ENCODE data around the gene ASB6. TPM values are rescaled to one million over a fixed set of nuclear protein-coding genes. Genes with fewer than 3 reads are reported as not detected.

ASB6 gene
- total and polyA plus RNA-seq, 2 of the 13 experiments (the other 11 are each of a cell fraction or from before 2014, with no cell fraction given): 8.2 to 8.4 TPM

DNA sequence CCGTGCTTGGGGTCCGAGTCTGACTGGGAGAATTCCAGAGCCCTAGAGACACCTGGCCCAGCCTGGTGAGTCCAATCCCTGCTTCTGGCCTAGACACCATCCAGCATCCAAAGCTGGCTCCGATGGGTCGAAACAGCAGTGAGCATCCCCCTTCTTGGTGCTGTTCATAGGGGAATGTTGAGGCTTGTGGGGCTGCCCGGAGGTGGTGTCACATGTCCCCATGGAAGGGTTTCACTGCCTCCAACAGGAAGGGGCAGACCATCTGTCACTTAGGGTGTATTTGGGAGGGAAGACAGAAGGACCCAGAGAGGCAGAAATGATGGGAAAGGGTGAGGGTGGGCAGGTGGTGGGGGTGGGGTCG lies 34.9 kb downstream of the ASB6 start (continued):
- TF ChIP-seq, protein P1, sequence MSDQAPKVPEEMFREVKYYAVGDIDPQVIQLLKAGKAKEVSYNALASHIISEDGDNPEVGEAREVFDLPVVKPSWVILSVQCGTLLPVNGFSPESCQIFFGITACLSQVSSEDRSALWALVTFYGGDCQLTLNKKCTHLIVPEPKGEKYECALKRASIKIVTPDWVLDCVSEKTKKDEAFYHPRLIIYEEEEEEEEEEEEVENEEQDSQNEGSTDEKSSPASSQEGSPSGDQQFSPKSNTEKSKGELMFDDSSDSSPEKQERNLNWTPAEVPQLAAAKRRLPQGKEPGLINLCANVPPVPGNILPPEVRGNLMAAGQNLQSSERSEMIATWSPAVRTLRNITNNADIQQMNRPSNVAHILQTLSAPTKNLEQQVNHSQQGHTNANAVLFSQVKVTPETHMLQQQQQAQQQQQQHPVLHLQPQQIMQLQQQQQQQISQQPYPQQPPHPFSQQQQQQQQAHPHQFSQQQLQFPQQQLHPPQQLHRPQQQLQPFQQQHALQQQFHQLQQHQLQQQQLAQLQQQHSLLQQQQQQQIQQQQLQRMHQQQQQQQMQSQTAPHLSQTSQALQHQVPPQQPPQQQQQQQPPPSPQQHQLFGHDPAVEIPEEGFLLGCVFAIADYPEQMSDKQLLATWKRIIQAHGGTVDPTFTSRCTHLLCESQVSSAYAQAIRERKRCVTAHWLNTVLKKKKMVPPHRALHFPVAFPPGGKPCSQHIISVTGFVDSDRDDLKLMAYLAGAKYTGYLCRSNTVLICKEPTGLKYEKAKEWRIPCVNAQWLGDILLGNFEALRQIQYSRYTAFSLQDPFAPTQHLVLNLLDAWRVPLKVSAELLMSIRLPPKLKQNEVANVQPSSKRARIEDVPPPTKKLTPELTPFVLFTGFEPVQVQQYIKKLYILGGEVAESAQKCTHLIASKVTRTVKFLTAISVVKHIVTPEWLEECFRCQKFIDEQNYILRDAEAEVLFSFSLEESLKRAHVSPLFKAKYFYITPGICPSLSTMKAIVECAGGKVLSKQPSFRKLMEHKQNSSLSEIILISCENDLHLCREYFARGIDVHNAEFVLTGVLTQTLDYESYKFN (CRISPR knock-in tag; conservative IDR thresholded peaks at IDR 0.05): no peak
- TF ChIP-seq NR2F2 (IDR thresholded peaks at IDR 0.05; ENCODE audit: borderline replicate concordance, low read depth) (no peak), FOXA1 (IDR thresholded peaks at IDR 0.05) (no peak), FOXA1 (CRISPR knock-in tag; IDR thresholded peaks at IDR 0.05) (no peak), POLR2AphosphoS2 (IDR thresholded peaks at IDR 0.05; ENCODE audit: low read depth, low read length) (no peak), KAT7 (CRISPR knock-in tag; IDR thresholded peaks at IDR 0.05; ENCODE audit: borderline replicate concordance) (0 out of 2 replicates have a peak, but pooled peaks have one; percentile 5), RXRB (CRISPR knock-in tag; IDR thresholded peaks at IDR 0.05; ENCODE audit: borderline replicate concordance) (no peak), SRSF9 (IDR thresholded peaks at IDR 0.05; ENCODE audit: borderline replicate concordance, insufficient read depth, low read depth, low read length, poor library complexity, severe bottlenecking) (no peak), ZBTB1 (CRISPR knock-in tag; IDR thresholded peaks at IDR 0.05; ENCODE audit: borderline replicate concordance) (no peak), ZNF558 (CRISPR knock-in tag; IDR thresholded peaks at IDR 0.05; ENCODE audit: borderline replicate concordance) (no peak), SOX6 (IDR thresholded peaks at IDR 0.05) (no peak), SOX6 (CRISPR knock-in tag; IDR thresholded peaks at IDR 0.05) (no peak), ZNF225 (CRISPR knock-in tag; IDR thresholded peaks at IDR 0.05) (no peak), ZSCAN22 (CRISPR knock-in tag; IDR thresholded peaks at IDR 0.05) (no peak), ZNF317 (CRISPR knock-in tag; IDR thresholded peaks at IDR 0.05) (no peak), MIXL1 (CRISPR knock-in tag; IDR thresholded peaks at IDR 0.05) (no peak)
- TF ChIP-seq, protein P2, sequence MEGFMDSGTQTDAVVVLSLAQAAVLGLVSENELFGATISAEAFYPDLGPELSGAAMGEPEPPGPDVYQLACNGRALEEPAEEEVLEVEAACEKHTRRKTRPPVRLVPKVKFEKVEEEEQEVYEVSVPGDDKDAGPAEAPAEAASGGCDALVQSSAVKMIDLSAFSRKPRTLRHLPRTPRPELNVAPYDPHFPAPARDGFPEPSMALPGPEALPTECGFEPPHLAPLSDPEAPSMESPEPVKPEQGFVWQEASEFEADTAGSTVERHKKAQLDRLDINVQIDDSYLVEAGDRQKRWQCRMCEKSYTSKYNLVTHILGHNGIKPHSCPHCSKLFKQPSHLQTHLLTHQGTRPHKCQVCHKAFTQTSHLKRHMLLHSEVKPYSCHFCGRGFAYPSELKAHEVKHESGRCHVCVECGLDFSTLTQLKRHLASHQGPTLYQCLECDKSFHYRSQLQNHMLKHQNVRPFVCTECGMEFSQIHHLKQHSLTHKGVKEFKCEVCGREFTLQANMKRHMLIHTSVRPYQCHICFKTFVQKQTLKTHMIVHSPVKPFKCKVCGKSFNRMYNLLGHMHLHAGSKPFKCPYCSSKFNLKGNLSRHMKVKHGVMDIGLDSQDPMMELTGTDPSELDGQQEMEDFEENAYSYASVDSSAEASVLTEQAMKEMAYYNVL (CRISPR knock-in tag; IDR thresholded peaks at IDR 0.05; ENCODE audit: borderline replicate concordance): no peak
- TF ChIP-seq, protein P3, sequence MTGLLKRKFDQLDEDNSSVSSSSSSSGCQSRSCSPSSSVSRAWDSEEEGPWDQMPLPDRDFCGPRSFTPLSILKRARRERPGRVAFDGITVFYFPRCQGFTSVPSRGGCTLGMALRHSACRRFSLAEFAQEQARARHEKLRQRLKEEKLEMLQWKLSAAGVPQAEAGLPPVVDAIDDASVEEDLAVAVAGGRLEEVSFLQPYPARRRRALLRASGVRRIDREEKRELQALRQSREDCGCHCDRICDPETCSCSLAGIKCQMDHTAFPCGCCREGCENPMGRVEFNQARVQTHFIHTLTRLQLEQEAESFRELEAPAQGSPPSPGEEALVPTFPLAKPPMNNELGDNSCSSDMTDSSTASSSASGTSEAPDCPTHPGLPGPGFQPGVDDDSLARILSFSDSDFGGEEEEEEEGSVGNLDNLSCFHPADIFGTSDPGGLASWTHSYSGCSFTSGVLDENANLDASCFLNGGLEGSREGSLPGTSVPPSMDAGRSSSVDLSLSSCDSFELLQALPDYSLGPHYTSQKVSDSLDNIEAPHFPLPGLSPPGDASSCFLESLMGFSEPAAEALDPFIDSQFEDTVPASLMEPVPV (CRISPR knock-in tag; IDR thresholded peaks at IDR 0.05): 0 out of 2 replicates have a peak, but pooled peaks have one; percentile 46
- TF ChIP-seq, protein P4, sequence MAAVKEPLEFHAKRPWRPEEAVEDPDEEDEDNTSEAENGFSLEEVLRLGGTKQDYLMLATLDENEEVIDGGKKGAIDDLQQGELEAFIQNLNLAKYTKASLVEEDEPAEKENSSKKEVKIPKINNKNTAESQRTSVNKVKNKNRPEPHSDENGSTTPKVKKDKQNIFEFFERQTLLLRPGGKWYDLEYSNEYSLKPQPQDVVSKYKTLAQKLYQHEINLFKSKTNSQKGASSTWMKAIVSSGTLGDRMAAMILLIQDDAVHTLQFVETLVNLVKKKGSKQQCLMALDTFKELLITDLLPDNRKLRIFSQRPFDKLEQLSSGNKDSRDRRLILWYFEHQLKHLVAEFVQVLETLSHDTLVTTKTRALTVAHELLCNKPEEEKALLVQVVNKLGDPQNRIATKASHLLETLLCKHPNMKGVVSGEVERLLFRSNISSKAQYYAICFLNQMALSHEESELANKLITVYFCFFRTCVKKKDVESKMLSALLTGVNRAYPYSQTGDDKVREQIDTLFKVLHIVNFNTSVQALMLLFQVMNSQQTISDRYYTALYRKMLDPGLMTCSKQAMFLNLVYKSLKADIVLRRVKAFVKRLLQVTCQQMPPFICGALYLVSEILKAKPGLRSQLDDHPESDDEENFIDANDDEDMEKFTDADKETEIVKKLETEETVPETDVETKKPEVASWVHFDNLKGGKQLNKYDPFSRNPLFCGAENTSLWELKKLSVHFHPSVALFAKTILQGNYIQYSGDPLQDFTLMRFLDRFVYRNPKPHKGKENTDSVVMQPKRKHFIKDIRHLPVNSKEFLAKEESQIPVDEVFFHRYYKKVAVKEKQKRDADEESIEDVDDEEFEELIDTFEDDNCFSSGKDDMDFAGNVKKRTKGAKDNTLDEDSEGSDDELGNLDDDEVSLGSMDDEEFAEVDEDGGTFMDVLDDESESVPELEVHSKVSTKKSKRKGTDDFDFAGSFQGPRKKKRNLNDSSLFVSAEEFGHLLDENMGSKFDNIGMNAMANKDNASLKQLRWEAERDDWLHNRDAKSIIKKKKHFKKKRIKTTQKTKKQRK (IDR thresholded peaks at IDR 0.05; ENCODE audit: low read length): no peak
- TF ChIP-seq, protein P5, sequence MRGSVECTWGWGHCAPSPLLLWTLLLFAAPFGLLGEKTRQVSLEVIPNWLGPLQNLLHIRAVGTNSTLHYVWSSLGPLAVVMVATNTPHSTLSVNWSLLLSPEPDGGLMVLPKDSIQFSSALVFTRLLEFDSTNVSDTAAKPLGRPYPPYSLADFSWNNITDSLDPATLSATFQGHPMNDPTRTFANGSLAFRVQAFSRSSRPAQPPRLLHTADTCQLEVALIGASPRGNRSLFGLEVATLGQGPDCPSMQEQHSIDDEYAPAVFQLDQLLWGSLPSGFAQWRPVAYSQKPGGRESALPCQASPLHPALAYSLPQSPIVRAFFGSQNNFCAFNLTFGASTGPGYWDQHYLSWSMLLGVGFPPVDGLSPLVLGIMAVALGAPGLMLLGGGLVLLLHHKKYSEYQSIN (CRISPR knock-in tag; IDR thresholded peaks at IDR 0.05; ENCODE audit: borderline replicate concordance): no peak
